Gastroesophageal sphincter (tissue), 4 donors: Measurements from ENCODE around the gene REEP1. TPM values are rescaled to one million over a fixed set of nuclear protein-coding genes. Genes with fewer than 3 reads are reported as not detected.
A peak's percentile ranks its signal among the peaks of the same experiment; 100 is the strongest.

Source experiments
- ATAC-seq: fragments of 150-250 bp; one replicate; pipeline ENCODE4 v1.9.1; 2016; ENCODE audit warnings: mild to moderate bottlenecking, moderate library complexity
- H3K27ac ChIP-seq, 4 donors: fragments of 200-600 bp; sonication (generic) in 3 of 4; 1 replicate in 3 of 4; 2 replicates in 1 of 4; pipeline ENCODE4 v1.5.1; 2016 to 2019
- H3K27me3 ChIP-seq: fragments of 200-600 bp; sonication (generic); one replicate; pipeline ENCODE4 v1.5.1; 2019
- H3K36me3 ChIP-seq, 2 donors: fragments of 200-600 bp; sonication (generic); one replicate each; pipeline ENCODE4 v1.5.1; 2019; ENCODE audit warnings: control low read depth in 1 of 2
- H3K4me1 ChIP-seq, 3 donors: fragments of 200-600 bp; sonication (generic); 1 replicate in 2 of 3; 2 replicates in 1 of 3; pipeline ENCODE4 v1.5.1; 2016 to 2019; ENCODE audit warnings: control low read depth in 2 of 3
- H3K4me3 ChIP-seq, 2 donors: fragments of 200-600 bp; sonication (generic); one replicate each; pipeline ENCODE4 v1.5.1; 2019; ENCODE audit warnings: mild to moderate bottlenecking in 1 of 2, moderate library complexity in 1 of 2
- H3K9me3 ChIP-seq, 3 donors: fragments of 200-600 bp; sonication (generic); one replicate each; pipeline ENCODE4 v1.5.1; 2017 to 2019; ENCODE audit warnings: control low read depth in 2 of 3
- EP300 ChIP-seq: sonication (generic); formaldehyde crosslinking; IDR thresholded peaks from one replicate; pipeline ENCODE4 v1.6.1; 2017; ENCODE audit warnings: antibody characterized with exemption, mild to moderate bottlenecking
- POLR2A ChIP-seq, 2 donors: fragments of 450-650 bp; IDR thresholded peaks; one replicate each; pipeline ENCODE4 v1.6.1; 2017; ENCODE audit warnings: antibody characterized with exemption in 2 of 2, mild to moderate bottlenecking in 2 of 2, moderate library complexity in 1 of 2
- POLR2AphosphoS5 ChIP-seq: sonication (generic); formaldehyde crosslinking; IDR thresholded peaks from one replicate; pipeline ENCODE4 v1.6.1; 2017; ENCODE audit warnings: antibody characterized with exemption
- WGBS, 2 donors: methylation state at CpG; one replicate each; pipeline ENCODE4 v1.1.5; 2018; ENCODE audit warnings: low coverage in 1 of 2; 5-methylcytosine and 5-hydroxymethylcytosine counted together
- total RNA-seq, 4 donors: library from RNA; depleted of rRNA; stranded (reverse); fragments of >200 nt; gene quantifications; one replicate each; pipeline ENCODE4 v1.1.0, GENCODE V29; 2016
- TF ChIP-seq, protein P1 (sequence below), 4 experiments: fragments of 200-600 bp in 2 of 4; fragments of 450-650 bp in 2 of 4; sonication (generic) in 1 of 4; IDR thresholded peaks; one replicate each; pipeline ENCODE4 v1.5.1; 2017 to 2019; ENCODE audit warnings: antibody characterized with exemption in 4 of 4, mild to moderate bottlenecking in 2 of 4, moderate library complexity in 2 of 4

Gene REEP1
- total RNA-seq, 4 donors from 2014 or later = 22.9 to 107 (median 70.7) TPM

DNA sequence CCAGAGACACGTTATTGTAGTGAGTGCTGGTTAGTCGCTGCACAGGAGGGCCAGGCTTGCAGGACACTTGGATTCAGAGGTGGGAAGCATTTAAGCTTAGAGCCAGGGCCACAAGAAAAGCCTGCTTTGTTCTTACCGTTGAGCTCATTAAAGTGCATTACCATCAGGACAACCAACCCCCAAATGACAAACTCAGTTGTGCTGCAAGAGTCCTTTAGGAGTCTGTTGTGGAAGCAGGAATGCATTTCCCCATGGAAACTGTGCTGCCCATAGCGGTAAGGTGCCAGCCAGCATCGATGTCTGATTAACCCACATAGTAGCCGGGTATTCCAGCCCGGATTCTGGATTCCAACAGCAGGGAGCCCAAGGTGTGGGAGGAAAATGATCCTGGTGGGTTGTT lies 23.4 kb upstream of the REEP1 start:
- TF ChIP-seq, protein P1, sequence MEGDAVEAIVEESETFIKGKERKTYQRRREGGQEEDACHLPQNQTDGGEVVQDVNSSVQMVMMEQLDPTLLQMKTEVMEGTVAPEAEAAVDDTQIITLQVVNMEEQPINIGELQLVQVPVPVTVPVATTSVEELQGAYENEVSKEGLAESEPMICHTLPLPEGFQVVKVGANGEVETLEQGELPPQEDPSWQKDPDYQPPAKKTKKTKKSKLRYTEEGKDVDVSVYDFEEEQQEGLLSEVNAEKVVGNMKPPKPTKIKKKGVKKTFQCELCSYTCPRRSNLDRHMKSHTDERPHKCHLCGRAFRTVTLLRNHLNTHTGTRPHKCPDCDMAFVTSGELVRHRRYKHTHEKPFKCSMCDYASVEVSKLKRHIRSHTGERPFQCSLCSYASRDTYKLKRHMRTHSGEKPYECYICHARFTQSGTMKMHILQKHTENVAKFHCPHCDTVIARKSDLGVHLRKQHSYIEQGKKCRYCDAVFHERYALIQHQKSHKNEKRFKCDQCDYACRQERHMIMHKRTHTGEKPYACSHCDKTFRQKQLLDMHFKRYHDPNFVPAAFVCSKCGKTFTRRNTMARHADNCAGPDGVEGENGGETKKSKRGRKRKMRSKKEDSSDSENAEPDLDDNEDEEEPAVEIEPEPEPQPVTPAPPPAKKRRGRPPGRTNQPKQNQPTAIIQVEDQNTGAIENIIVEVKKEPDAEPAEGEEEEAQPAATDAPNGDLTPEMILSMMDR (IDR thresholded peaks at IDR 0.05) = no peak
- TF ChIP-seq POLR2AphosphoS5 (no peak), EP300 (no peak)
- Histone ChIP-seq H3K27me3 (no peaks in the 10 kb centered on the region), H3K9me3 (no peaks in the 10 kb centered on the region), H3K36me3 (no peaks in the 10 kb centered on the region), H3K27ac (no peak overlapping the region), H3K4me3 (no peak overlapping the region), H3K4me1 (no peaks in the 10 kb centered on the region)
- peak; percentile 28 for ATAC-seq
- WGBS, 2 donors = 44 to 82% methylated on average over 2 to 5 of the region's 7 CpGs

DNA sequence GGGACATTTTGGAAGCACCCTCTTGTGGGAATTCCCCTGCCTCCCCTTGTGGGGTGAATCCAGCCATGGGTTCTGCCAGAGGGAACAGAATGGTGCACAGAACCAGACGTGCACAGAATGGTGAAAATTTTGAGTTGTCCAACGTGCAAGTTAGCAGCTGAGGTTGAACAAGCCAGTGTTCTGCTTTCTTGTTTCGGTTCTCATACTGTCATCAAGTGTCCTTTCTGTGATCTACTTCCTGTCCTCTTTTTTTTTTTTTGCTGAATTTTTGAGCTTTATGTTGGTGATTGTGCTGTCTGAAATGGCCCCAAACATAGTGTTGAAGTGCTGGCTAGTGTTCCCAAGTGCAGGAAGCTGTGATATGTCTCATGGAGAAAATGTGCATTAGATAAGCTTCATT lies 21.5 kb upstream of the REEP1 start:
- Histone ChIP-seq H3K4me1 (no peaks in the 10 kb centered on the region), H3K27ac (no peak overlapping the region), H3K9me3 (no peaks in the 10 kb centered on the region), H3K4me3 (no peak overlapping the region), H3K36me3 (no peaks in the 10 kb centered on the region), H3K27me3 (no peaks in the 10 kb centered on the region)
- TF ChIP-seq EP300 = no peak
- TF ChIP-seq POLR2AphosphoS5 = no peak
- no peak for ATAC-seq
- 68 to 80% methylated on average over 3 of the region's 3 CpGs for WGBS, 2 donors

DNA sequence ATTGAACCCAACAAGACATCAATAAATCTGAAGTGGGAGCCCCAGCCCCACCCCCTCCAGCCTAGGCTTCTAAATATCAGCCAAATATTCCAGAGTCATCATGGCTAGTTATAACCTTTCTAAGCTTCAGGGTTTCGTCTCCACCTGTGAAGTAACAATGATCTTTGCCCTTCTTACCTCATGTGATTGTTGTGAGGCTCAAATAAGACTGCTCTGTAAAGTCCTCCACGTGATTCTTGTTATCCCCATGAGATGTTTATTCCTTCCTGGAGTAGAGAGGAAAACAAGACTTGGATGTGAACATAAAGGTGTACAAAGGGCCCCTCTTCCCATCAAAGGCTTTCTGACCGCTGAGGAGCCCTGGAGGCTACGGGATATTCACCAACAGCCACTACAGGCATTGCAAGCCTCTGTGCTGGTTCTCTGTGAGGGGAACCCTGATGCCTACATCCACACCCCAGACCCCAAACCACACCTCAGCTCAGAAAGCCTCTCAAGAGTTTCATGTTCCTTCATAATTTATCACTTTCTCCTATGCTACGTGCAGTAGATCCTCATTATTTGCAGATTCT lies 20.1 kb upstream of the REEP1 start:
- Histone ChIP-seq H3K27ac (no peak overlapping the region), H3K27me3 (no peaks in the 10 kb centered on the region), H3K4me1 (no peaks in the 10 kb centered on the region), H3K36me3 (no peaks in the 10 kb centered on the region), H3K9me3 (no peaks in the 10 kb centered on the region), H3K4me3 (no peak overlapping the region)
- 69 to 84% methylated on average over 3 to 4 of the region's 5 CpGs for WGBS, 2 donors
- ATAC-seq = no peak
- TF ChIP-seq EP300 (no peak), POLR2AphosphoS5 (no peak), POLR2A (IDR thresholded peaks at IDR 0.05) (no peak)
- TF ChIP-seq, protein P1 (IDR thresholded peaks at IDR 0.05) = no peak

DNA sequence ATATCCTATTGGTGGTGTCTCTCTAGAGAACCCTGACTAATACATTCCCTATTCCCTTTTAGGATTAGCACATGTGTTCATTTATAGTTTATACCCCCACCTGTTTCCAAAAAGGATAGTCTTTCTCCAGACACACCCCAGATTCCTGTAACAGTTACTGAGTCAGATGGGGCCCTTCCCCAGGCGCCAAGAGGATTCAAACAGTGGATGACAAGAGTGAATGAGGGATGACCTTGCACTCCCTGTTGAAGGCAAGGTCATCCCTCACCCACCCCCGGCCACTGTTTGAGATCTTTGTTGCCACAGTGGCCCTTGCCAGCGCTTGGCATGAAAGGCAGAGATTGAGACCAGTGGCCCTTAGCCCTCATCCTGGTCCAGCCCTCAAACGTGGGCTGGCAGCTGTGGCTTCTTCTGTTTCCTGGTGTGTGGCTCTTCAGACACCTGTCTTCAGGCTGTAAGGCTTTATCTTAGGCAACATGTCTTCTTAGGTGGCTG lies 15.3 kb upstream of the REEP1 start:
- Histone ChIP-seq H3K4me1 (no peaks in the 10 kb centered on the region), H3K36me3 (no peaks in the 10 kb centered on the region), H3K9me3 (no peaks in the 10 kb centered on the region), H3K27me3 (no peaks in the 10 kb centered on the region), H3K4me3 (no peak overlapping the region), H3K27ac (no peak overlapping the region)
- 100% methylated on average over 1 of the region's 4 CpGs; no CpG with 5 or more reads in 1 of the 2 donors for WGBS, 2 donors
- no peak for TF ChIP-seq POLR2AphosphoS5
- TF ChIP-seq POLR2A (IDR thresholded peaks at IDR 0.05) = no peak
- TF ChIP-seq EP300 = no peak
- TF ChIP-seq, protein P1 (IDR thresholded peaks at IDR 0.05) = no peak
- ATAC-seq = no peak

DNA sequence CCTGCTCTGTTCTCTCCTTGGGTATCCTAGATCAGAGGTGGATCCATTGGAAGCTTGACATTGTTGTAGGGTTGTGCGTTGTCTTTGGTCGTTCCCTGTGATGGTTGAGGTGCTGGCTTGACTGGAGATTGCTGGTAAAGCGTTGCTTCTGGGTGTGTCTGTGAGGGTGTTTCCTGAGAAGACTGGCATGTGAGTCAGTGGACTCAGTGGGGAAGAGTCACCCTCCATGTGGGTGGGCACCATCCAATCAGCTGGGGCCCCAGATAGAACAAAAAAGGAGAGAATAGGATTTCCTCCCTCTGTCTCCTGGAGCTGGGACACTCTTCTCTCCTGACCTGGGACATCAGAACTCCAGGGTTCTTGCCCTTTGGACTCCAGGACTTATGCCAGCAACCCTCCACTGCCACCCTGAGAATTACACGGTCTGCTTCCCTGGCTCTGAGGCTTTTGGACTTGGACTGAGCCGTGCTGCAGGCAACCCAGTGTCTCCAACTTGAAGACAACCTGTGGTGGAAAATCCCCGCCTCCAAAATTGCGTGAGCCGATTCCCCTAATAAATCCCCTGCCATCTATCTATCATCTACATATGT lies 14.8 kb upstream of the REEP1 start:
- H3K36me3 ChIP-seq = no peaks in the 10 kb centered on the region
- no peaks in the 10 kb centered on the region for H3K9me3 ChIP-seq
- TF ChIP-seq, protein P1 (IDR thresholded peaks at IDR 0.05) = no peak
- TF ChIP-seq EP300 (no peak), POLR2A (IDR thresholded peaks at IDR 0.05) (no peak), POLR2AphosphoS5 (no peak)
- no peak for ATAC-seq
- no peaks in the 10 kb centered on the region for H3K27me3 ChIP-seq
- no peak overlapping the region for H3K27ac ChIP-seq
- WGBS, 2 donors = 88 to 93% methylated on average over 3 to 5 of the region's 8 CpGs
- H3K4me1 ChIP-seq = no peaks in the 10 kb centered on the region
- H3K4me3 ChIP-seq = no peak overlapping the region
